HEK293 (cell line): ENCODE data around the gene DDX53.

Experiments
- ZNF140 ChIP-seq: fragments of 450-650 bp; formaldehyde crosslinking; IDR thresholded peaks from 2 replicates; pipeline ENCODE4 v1.5.1; 2016; ENCODE audit warnings: missing biosample characterization, missing genetic modification characterization
- ZNF600 ChIP-seq: fragments of 450-650 bp; formaldehyde crosslinking; IDR thresholded peaks from 2 replicates; pipeline ENCODE4 v1.5.1; 2016; ENCODE audit warnings: missing biosample characterization, missing genetic modification characterization
- TF ChIP-seq, protein P1 (sequence below): fragments of 450-650 bp; formaldehyde crosslinking; IDR thresholded peaks from 2 replicates; pipeline ENCODE4 v1.5.1; 2016; ENCODE audit warnings: missing biosample characterization, missing genetic modification characterization
- TF ChIP-seq, protein P2 (sequence below): fragments of 450-650 bp; formaldehyde crosslinking; IDR thresholded peaks from 2 replicates; pipeline ENCODE4 v1.5.1; 2016; ENCODE audit warnings: missing biosample characterization, missing genetic modification characterization
- TF ChIP-seq, protein P3 (sequence below): fragments of 450-650 bp; formaldehyde crosslinking; IDR thresholded peaks from 2 replicates; pipeline ENCODE4 v1.5.1; 2016; ENCODE audit warnings: missing biosample characterization, missing genetic modification characterization
- TF ChIP-seq, protein P4 (sequence below): fragments of 450-650 bp; formaldehyde crosslinking; IDR thresholded peaks from 2 replicates; pipeline ENCODE4 v1.5.1; 2016; ENCODE audit warnings: missing biosample characterization, missing genetic modification characterization
- TF ChIP-seq, protein P5 (sequence below): fragments of 450-650 bp; formaldehyde crosslinking; IDR thresholded peaks from 2 replicates; pipeline ENCODE4 v1.5.1; 2017; ENCODE audit warnings: missing biosample characterization, missing genetic modification characterization

GRCh38 chrX:23035493-23035892, 35.7 kb downstream of the DDX53 start:
- no peak for TF ChIP-seq ZNF140 (tag by site-specific recombination)
- TF ChIP-seq, protein P1, sequence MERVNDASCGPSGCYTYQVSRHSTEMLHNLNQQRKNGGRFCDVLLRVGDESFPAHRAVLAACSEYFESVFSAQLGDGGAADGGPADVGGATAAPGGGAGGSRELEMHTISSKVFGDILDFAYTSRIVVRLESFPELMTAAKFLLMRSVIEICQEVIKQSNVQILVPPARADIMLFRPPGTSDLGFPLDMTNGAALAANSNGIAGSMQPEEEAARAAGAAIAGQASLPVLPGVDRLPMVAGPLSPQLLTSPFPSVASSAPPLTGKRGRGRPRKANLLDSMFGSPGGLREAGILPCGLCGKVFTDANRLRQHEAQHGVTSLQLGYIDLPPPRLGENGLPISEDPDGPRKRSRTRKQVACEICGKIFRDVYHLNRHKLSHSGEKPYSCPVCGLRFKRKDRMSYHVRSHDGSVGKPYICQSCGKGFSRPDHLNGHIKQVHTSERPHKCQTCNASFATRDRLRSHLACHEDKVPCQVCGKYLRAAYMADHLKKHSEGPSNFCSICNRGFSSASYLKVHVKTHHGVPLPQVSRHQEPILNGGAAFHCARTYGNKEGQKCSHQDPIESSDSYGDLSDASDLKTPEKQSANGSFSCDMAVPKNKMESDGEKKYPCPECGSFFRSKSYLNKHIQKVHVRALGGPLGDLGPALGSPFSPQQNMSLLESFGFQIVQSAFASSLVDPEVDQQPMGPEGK (tag by site-specific recombination), result no peak
- TF ChIP-seq, protein P2, sequence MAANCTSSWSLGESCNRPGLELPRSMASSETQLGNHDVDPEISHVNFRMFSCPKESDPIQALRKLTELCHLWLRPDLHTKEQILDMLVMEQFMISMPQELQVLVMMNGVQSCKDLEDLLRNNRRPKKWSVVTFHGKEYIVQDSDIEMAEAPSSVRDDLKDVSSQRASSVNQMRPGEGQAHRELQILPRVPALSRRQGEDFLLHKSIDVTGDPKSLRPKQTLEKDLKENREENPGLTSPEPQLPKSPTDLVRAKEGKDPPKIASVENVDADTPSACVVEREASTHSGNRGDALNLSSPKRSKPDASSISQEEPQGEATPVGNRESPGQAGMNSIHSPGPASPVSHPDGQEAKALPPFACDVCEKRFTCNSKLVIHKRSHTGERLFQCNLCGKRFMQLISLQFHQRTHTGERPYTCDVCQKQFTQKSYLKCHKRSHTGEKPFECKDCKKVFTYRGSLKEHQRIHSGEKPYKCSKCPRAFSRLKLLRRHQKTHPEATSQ (tag by site-specific recombination), result no peak
- no peak for TF ChIP-seq ZNF600
- TF ChIP-seq, protein P3, sequence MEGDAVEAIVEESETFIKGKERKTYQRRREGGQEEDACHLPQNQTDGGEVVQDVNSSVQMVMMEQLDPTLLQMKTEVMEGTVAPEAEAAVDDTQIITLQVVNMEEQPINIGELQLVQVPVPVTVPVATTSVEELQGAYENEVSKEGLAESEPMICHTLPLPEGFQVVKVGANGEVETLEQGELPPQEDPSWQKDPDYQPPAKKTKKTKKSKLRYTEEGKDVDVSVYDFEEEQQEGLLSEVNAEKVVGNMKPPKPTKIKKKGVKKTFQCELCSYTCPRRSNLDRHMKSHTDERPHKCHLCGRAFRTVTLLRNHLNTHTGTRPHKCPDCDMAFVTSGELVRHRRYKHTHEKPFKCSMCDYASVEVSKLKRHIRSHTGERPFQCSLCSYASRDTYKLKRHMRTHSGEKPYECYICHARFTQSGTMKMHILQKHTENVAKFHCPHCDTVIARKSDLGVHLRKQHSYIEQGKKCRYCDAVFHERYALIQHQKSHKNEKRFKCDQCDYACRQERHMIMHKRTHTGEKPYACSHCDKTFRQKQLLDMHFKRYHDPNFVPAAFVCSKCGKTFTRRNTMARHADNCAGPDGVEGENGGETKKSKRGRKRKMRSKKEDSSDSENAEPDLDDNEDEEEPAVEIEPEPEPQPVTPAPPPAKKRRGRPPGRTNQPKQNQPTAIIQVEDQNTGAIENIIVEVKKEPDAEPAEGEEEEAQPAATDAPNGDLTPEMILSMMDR (tag by site-specific recombination), result no peak
- TF ChIP-seq, protein P4, sequence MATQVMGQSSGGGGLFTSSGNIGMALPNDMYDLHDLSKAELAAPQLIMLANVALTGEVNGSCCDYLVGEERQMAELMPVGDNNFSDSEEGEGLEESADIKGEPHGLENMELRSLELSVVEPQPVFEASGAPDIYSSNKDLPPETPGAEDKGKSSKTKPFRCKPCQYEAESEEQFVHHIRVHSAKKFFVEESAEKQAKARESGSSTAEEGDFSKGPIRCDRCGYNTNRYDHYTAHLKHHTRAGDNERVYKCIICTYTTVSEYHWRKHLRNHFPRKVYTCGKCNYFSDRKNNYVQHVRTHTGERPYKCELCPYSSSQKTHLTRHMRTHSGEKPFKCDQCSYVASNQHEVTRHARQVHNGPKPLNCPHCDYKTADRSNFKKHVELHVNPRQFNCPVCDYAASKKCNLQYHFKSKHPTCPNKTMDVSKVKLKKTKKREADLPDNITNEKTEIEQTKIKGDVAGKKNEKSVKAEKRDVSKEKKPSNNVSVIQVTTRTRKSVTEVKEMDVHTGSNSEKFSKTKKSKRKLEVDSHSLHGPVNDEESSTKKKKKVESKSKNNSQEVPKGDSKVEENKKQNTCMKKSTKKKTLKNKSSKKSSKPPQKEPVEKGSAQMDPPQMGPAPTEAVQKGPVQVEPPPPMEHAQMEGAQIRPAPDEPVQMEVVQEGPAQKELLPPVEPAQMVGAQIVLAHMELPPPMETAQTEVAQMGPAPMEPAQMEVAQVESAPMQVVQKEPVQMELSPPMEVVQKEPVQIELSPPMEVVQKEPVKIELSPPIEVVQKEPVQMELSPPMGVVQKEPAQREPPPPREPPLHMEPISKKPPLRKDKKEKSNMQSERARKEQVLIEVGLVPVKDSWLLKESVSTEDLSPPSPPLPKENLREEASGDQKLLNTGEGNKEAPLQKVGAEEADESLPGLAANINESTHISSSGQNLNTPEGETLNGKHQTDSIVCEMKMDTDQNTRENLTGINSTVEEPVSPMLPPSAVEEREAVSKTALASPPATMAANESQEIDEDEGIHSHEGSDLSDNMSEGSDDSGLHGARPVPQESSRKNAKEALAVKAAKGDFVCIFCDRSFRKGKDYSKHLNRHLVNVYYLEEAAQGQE, result no peak
- TF ChIP-seq, protein P5, sequence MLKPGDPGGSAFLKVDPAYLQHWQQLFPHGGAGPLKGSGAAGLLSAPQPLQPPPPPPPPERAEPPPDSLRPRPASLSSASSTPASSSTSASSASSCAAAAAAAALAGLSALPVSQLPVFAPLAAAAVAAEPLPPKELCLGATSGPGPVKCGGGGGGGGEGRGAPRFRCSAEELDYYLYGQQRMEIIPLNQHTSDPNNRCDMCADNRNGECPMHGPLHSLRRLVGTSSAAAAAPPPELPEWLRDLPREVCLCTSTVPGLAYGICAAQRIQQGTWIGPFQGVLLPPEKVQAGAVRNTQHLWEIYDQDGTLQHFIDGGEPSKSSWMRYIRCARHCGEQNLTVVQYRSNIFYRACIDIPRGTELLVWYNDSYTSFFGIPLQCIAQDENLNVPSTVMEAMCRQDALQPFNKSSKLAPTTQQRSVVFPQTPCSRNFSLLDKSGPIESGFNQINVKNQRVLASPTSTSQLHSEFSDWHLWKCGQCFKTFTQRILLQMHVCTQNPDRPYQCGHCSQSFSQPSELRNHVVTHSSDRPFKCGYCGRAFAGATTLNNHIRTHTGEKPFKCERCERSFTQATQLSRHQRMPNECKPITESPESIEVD (tag by site-specific recombination), result no peak
